NCI-H460 (cell line): ENCODE data around the gene CFAP43. TPM values are rescaled to one million over a fixed set of nuclear protein-coding genes. Genes with fewer than 3 reads are reported as not detected.

Experiments used
- DNase-seq: peaks from one replicate; pipeline ENCODE4 v3.0.0-alpha.2; 2016; ENCODE audit warnings: low read depth; ENCODE audit errors: extremely low read depth
- small RNA-seq, 2 experiments: library from RNA; depleted of rRNA; stranded (forward); fragments of <200 nt; gene quantifications; one replicate each; pipeline ENCODE3, GENCODE V24; 2014
- total RNA-seq: library from RNA; depleted of rRNA; stranded (reverse); fragments of >200 nt; shearing (Covaris generic); gene quantifications from 2 replicates; pipeline ENCODE4 v1.2.3, GENCODE V29; 2014; rRNA removed

The CFAP43 gene
- total RNA-seq, 1 experiment from 2014 or later, result 0.22 TPM

DNA sequence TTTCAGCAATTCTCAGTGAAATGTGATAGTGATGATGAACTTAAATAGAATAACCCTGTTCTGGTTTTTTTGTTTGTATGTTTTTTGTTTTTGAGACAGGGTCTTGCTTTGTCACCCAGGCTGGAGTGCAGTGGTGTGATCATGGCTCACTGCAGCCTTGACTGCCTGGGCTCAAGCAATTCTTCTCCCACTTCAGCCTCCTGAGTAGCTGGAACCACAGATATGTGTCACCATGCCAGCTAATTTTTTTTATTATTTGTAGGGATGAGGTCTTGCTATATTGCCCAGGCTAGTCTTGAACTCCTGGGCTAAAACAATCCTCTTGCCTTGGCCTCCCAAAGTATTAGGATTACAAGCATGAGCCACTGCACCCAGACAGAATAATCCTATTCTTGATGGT is 132.2 kb downstream of the CFAP43 start:
- DNase-seq, result no peak

DNA sequence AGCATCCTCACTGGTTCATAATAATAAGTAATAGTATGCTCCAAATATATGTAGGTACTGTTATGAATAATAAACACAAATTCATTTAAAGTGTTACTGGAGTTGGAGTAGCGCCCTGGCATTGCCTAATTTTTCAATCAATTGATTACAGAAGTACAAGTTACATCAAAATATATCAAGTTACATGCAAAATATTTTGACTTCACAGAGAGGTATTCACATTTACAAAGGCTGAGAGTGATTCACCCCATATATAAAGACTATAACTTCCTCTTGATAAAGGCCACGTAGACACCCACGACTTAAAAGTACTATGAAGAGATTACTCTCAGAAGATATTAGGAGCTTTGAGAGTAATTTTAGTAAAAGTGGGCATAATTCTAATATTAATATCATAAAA is 132.9 kb downstream of the CFAP43 start:
- DNase-seq, result no peak

DNA sequence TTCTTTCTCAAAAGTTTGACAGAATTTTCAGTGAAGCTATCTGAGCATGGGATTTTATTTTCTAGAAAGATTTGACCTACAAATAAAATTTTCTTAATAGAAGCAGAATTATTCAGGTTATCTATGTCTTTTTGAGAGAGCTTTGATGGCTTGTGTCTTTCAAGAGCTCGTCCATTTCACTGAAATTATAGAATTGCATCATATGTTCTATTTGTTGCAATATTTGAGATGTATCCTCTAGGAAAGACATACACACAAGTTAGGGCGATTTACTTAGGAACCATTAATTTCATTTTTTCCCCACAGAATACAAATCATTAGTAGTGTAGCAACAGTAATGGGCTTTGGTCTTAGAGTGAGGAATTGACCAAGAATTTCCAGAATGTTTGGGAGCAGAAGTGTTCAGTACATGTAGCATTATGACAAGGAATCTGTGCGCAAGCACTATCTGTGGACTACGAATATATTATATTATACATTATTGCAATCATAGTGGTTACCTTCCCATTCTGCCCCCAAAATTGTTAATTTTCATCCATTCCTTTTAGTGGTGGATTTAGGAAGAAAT is 133.7 kb downstream of the CFAP43 start:
- DNase-seq, result no peak

DNA sequence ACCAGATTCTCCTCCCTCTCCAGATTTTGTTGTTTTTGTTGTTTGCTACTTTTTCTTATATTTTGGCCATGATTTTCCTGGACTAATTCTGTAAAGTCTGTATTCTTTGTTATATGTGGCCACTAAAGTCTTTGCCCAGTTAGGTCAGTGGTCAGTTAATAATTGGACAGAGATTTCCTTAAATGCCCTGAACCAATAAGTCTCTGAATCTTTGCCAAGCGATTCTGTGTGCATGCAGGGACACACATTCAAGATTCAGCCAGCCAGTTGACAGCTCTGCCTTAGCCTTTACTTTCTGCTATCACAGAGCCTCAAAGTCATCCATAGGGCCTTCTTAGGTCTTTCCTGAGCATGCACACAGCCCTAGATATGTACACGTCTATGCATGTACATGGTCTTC is 135.5 kb downstream of the CFAP43 start:
- no peak for DNase-seq

DNA sequence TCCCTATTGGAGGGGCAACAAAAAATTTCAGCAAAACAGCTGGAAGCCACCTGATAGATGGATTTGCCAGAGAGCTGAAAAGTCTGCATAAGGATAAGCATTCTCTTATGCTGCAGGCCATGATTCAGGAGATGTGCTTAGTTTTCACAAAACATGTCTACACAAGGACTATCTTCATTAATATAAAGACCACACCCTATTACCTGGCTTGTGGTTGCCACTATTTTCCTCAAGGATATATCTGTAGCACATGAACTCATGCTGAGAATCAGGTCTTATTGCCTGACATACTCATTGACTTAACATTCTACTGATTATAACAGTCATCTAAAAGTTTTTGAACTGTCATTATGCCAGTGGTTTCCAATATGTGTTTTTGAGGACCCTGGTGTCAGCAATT is 139.4 kb downstream of the CFAP43 start:
- DNase-seq, result no peak

DNA sequence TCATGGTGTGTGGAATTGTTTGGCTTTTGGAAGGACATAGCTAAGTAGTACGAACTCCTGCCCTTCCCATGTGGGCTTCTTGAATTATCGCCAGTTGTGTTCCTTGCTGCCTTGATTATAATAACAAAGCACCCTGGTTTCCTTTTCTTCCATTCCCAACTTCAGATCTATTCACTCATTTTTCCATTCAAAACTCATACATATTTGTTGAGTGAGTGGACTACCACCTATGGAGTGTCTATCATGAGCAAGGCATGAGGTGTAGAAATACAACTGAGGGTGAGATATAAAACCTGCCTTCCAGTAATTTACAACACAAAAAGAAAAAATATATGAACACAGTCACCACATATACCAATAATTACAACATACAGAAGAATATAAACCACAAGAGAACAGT is 141.6 kb downstream of the CFAP43 start:
- no peak for DNase-seq

DNA sequence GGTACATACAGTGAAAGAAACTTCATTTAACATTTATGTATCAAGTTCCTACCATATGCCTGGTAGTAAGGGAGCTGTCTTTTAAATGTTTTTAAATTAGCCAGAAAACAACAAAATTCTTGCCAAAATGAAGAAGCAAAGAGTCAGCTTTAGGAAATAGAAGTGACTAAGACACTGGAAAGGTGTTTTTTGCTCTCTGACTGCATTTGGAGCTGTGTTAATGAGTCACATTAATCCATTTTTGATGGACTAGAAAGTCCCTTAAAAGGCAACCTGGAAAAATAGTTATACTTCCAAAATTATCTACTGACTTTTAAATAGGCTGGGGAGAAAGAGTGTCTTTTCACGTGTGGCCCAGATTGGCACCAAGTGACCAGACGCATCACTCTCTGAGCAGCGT is 142.5 kb downstream of the CFAP43 start:
- DNase-seq, result no peak

DNA sequence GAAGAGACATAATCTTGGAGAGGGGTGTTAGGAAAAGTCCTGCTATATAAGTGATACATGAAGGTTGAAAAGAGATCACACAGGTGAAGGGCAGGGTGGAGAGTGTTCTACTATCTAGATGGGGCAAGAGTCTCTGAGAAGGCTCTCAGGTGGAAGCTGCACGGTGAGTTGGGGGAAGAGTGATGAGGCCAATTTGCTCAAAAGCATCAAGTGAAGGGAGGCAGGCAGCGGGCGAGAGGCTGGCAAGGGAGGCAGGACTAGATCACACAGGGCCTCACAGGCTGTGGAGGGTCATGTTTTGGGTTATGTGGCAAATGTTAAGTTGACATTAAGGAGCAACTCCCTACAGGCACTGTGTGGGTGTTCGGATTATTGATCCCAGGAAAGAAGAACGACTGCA is 143.9 kb downstream of the CFAP43 start:
- DNase-seq, result no peak

DNA sequence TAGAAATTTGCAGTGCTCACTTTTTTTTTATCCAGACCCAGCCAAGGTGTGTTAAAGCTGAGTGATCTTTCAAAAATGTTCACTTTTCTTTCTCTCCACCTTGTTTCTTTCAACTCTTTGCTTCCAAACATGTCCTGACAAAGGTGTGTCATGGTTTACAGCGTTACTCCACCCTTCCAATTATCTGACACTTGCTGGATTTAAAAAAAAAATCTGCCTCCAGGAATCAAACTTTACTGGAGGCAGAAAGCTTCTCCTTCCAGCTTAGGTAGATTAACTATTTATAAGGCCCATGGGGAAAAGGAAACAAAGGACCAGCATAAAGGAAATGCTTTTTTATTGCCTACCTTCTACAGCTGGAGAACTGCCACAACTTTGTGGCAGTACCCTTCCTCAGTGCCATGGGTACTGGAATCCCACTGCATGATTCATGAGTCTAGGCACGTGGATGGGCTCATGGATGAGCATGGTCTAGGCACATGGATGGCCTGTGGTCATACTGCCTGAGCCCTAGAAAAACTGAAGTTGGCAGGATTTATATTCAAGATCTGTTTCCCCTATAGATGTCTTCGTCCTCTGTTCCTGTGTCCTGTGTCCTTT is 146.3 kb downstream of the CFAP43 start, which contains the start of gene COL17A1:
Gene COL17A1 (minus strand): TSS at position 80 of the 600 bp plus-strand sequence. CDS start 5,207 bp downstream, outside the sequence.
- no peak for DNase-seq

DNA sequence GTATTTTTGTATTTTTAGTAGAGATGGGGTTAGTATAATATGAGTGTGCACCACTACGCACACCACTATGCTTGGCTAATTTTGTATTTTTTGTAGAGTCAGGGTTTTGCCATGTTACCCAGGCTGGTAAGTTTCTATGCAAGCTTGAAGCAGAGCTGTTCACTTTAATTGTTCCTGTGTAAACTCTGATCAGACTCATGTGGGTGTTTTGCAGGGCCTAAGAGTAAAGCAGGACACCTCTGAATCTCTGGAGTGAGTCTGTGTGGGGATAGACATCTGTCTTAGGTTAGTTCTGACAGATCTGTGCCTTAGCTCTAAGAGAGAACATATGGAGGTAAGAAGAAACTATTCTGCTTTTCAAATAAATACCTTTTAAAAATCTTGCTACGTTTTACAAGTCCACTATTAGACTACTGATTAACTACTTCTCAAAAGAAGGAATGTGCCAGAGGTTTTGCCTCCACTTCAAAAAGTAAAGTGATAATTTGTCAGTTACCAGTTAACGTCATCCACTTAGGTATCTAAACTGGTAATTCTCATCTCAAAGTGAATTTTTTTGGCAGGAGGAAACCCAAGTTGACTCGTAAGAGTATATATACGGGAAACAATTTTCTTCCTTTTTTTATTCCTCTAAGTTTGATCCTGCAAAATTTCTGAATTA is 147.6 kb downstream of the CFAP43 start:
- DNase-seq, result no peak

DNA sequence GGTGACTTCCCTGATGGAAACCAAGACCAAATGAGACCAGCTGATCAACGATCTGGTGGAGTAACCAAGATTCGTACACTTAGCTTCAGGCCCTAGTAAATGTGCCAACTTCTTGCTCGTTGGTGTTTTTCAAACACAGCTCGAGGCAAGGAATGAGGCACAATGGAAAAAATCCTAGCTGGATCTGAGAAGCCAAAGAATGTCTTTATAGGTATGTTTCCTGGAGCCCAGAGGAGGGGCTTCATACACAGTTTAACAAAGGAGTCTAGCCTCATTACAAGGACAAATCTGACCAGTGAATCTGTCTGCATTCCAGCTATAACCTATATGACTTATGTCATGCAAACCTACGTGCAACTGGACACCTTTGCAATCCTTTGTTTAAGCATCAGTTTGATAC is 150.2 kb downstream of the CFAP43 start:
- DNase-seq, result no peak

DNA sequence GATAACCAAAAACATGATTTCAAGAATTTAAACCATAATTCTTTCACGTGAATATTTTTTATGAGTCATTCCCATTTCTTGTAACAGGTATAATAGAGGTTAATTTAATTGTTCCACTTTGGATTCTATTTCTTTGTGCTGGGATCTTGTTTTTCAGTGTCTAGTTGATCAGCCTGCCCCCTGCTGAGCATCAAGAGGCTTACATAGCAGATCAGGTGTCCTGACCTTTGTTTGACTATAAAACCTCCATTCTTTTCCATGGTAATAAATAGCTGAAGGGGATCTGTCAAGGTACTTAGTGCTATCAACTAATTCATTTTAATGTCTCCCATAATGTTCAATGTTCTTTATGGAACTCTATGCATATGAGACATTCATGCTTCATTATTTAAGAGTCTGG is 151.4 kb downstream of the CFAP43 start:
- peak; percentile 6 for DNase-seq

Small RNA genes lying within 50 kb of the gene (small RNA-seq; reads per million reads assigned to genes)
- gene MIR4482 (0.04 to 1.2 reads per million in 2 experiments), gene MIR609 (0 to 0.06 reads per million in 2 experiments)

Other genes with a start within 250 kb of the CFAP43 start
- not detected in 2 replicates for gene COL17A1, start 146.5 kb downstream of the CFAP43 start, total RNA-seq
- gene SFR1, start 110.2 kb downstream of the CFAP43 start, total RNA-seq, result 13.0 and 13.8 TPM in 2 replicates
- gene GSTO1, start 22.5 kb upstream of the CFAP43 start, total RNA-seq, result 202 and 212 TPM in 2 replicates
- 75.4 and 86.5 TPM in 2 replicates for gene GSTO2, start 36.8 kb upstream of the CFAP43 start, total RNA-seq
- 58.6 and 77.9 TPM in 2 replicates for gene ITPRIP, start 106.1 kb upstream of the CFAP43 start, total RNA-seq
- 1.4 and 2.1 TPM in 2 replicates for gene CFAP58, start 121.5 kb upstream of the CFAP43 start, total RNA-seq